Muscle layer of duodenum (tissue), 2 donors: ENCODE data around the gene RFX6.

Source experiments
- H3K27ac ChIP-seq: one replicate; pipeline ENCODE4 v1.7.0; 2013; ENCODE audit warnings: mild to moderate bottlenecking, low read length
- H3K27me3 ChIP-seq: one replicate; pipeline ENCODE4 v1.7.0; 2013; ENCODE audit warnings: low read depth, mild to moderate bottlenecking, control low read depth, low read length
- H3K36me3 ChIP-seq, 2 donors: one replicate each; pipeline ENCODE4 v1.7.0; 2013; ENCODE audit warnings: low read length in 2 of 2, control low read depth in 1 of 2, mild to moderate bottlenecking in 1 of 2; ENCODE audit not compliant: insufficient read depth in 2 of 2, control insufficient read depth in 1 of 2
- H3K4me1 ChIP-seq, 2 donors: one replicate each; pipeline ENCODE4 v1.7.0; 2013; ENCODE audit warnings: low read length in 2 of 2, mild to moderate bottlenecking in 2 of 2, control low read depth in 1 of 2, moderate library complexity in 1 of 2; ENCODE audit not compliant: insufficient read depth in 2 of 2, control insufficient read depth in 1 of 2
- H3K4me3 ChIP-seq, 2 donors: one replicate each; pipeline ENCODE4 v1.7.0; 2013; ENCODE audit warnings: low read length in 2 of 2, low read depth in 1 of 2, mild to moderate bottlenecking in 1 of 2
- H3K9me3 ChIP-seq, 2 donors: one replicate each; pipeline ENCODE4 v1.7.0; 2013; ENCODE audit warnings: low read length in 2 of 2, control low read depth in 1 of 2, mild to moderate bottlenecking in 1 of 2; ENCODE audit not compliant: control insufficient read depth in 1 of 2
- donor health status: healthy.

Gene RFX6

DNA sequence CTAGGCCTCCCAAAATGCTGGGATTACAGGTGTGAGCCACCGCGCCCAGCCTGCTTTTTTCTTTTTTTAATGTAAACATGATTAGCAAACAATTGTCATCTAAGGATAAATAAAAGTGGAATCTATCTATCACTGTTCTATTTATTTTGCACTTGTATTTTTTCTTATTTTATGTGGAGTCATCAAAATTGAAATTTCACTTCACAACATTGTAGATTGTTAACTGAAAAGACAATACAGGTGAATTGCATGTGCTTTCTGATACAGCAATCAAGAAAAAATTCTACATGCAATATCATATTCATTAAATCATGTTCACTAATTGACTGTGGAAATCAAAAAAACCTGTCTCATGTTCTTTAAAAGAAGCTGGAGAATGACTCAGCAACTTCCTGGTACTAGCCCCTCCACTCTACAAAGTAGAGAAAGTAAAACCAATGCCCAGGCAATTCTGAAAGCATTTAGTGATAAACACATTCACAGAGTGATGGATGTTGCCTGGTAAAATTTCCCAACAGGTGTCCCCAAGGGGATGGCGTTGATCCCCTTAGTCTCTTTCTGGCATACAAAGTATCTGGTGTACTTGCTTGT, 10.7 kb upstream of the RFX6 start:
- Histone ChIP-seq H3K27ac (no peak overlapping the region), H3K4me1 (no peaks in the 10 kb centered on the region), H3K36me3 (no peaks in the 10 kb centered on the region), H3K4me3 (no peak overlapping the region), H3K9me3 (no peaks in the 10 kb centered on the region), H3K27me3 (no peaks in the 10 kb centered on the region)

DNA sequence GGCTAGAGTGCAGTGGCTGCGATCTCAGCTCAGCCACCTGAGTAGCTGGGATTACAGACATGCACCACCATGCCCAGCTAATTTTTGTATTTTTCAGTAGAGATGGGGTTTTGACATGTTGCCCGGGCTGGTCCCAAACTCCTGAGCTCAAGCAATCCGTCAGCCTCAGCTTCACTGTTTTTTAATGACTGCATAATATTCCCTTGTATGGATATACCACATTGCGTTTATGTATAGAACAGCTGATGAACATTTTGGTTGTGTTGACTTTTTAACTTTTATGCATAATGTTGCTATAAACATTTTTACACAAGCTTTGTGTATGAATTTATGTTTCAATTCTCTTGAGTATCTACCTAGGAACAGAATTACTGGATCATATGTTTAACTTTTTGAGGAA, 4.3 kb upstream of the RFX6 start:
- no peak overlapping the region for H3K27ac ChIP-seq
- no peaks in the 10 kb centered on the region for H3K36me3 ChIP-seq
- H3K4me3 ChIP-seq, result no peak overlapping the region
- H3K9me3 ChIP-seq, result peaks cover 0 to 6% of the 10 kb centered on the region in 2 donors
- peaks cover 24% of the 10 kb centered on the region for H3K27me3 ChIP-seq
- H3K4me1 ChIP-seq, result peaks cover 0 to 15% of the 10 kb centered on the region in 2 donors

DNA sequence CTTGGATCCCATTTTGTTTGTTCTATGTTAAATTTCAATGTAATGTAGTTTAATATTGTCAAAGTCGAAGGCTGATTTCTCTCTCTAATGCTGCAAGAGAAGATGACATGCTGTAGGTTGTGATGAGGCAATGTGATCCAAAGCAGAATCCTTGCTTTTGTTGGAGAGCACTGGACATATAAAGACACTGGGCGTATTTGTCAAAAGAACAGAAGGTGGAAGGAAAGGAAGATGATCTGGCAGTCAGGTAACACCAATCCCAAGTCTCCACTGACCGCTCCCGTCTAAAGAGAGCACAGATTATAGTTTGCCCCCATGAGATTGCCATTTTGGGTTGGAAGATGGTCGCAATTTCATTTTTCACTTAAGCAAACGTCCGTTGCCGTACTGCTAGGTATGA, 935 bp upstream of the RFX6 start:
- Histone ChIP-seq H3K27ac (no peak overlapping the region), H3K36me3 (no peaks in the 10 kb centered on the region), H3K27me3 (peaks cover 28% of the 10 kb centered on the region)

DNA sequence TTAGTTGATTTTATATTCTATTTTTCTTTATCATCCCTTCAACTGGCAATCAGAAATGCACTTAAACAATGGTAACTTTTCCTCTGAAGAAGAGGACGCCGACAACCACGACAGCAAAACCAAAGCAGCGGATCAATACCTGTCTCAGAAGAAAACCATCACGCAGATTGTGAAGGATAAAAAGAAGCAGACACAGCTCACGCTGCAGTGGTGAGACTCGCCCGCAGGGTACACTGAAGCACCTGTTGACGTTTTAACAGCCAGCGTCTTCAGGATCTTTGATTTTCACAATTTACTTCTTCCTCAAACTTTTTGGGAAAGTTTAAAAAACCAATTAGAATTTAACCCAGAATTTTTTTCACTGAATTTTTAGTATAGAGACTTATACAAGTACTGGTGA, 701 bp downstream of the RFX6 start:
- peaks cover 0 to 15% of the 10 kb centered on the region in 2 donors for H3K4me1 ChIP-seq
- H3K4me3 ChIP-seq, result no peak overlapping the region
- H3K27me3 ChIP-seq, result peaks cover 28% of the 10 kb centered on the region
- H3K27ac ChIP-seq, result no peak overlapping the region
- peaks cover 0 to 1% of the 10 kb centered on the region in 2 donors for H3K9me3 ChIP-seq
- no peaks in the 10 kb centered on the region for H3K36me3 ChIP-seq

More for the DNA sequence above, 935 bp upstream of the RFX6 start:
- Histone ChIP-seq H3K4me3 (peak overlapping the region; percentile 11 to 50), H3K4me1 (peaks cover 0 to 15% of the 10 kb centered on the region in 2 donors), H3K9me3 (peaks cover 0 to 6% of the 10 kb centered on the region in 2 donors)

DNA sequence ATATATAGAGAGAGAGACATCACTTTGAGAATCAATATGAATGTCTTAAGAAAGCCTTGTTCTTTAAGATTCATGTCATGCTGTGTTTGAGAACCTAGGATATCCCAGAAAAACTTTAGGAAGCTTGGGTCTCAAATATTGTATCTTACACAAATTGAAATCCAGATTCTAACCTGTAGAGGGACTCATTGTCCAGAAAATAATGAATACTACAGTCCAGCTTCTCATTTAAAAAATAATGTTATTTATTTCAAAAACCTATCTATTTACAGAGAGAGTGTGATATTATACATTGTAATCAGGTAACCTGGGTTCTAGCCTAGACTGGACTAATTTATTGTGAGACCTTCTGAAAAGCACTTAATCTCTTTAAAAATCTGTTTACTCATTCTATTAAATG, 4.2 kb downstream of the RFX6 start:
- H3K27ac ChIP-seq, result no peak overlapping the region
- peaks cover 0 to 14% of the 10 kb centered on the region in 2 donors for H3K4me1 ChIP-seq
- peaks cover 16% of the 10 kb centered on the region for H3K27me3 ChIP-seq
- no peaks in the 10 kb centered on the region for H3K36me3 ChIP-seq
- H3K9me3 ChIP-seq, result no peaks in the 10 kb centered on the region
- no peak overlapping the region for H3K4me3 ChIP-seq

DNA sequence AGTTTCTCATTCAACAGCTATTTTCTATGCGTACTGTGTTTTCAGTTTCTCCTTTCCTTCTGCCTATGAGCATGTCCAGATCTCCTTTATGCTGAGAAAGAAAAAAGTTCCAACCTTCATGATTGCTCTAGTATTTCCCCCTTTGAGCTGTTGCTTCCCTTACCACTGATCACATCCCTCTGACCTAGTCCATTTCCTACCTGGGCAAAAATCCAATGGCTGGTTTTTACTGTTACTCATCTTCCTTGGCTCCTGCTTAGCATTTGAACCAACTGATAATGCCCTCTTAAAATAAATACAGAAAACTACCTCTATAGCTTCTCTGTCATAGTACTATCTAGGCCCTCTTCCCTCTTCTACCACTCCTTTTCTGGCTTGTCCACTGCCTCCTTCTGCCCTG, 6.0 kb downstream of the RFX6 start:
- Histone ChIP-seq H3K27me3 (peaks cover 2% of the 10 kb centered on the region), H3K36me3 (no peaks in the 10 kb centered on the region), H3K27ac (no peak overlapping the region), H3K9me3 (no peaks in the 10 kb centered on the region), H3K4me1 (no peaks in the 10 kb centered on the region), H3K4me3 (no peak overlapping the region)

DNA sequence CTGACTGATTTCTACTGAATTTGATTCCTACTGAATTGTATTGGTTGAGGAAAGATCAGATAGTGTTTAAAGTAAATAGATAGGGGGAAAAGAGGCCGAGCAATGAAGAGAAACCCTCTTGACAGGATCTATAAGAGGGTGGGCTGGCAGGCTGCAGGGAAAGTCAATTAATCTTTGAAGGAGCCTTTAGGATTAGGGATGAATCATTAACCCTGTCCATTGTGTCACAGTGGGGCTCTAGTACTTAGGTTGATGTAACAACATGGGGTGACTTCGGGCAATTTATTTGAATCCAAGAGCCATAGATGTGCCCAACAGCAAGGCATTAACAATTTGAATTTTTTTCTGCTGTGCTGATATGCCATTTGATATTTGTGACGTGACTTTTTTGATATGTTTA, 7.5 kb downstream of the RFX6 start:
- Histone ChIP-seq H3K4me1 (no peaks in the 10 kb centered on the region), H3K36me3 (no peaks in the 10 kb centered on the region), H3K27ac (no peak overlapping the region), H3K4me3 (no peak overlapping the region), H3K27me3 (no peaks in the 10 kb centered on the region), H3K9me3 (no peaks in the 10 kb centered on the region)

DNA sequence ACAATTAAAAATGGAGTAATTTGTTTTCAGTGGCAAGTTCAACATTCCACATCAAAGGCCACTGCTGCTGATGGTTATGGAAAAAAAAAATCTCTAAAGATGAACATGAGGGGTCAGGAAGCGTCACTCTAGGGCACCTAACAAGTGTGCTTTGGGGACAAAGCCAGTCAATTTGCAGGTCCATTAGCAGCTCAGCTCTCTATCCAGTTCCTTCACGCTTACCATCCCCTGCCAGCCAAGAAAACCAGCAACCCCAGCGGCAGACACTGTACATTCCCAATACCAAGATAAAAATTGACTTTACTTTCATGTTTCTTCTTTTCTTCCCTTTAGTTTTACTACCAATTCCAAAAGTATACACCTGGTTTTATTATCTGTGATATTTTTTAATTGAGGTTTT, 10.1 kb downstream of the RFX6 start:
- H3K27me3 ChIP-seq, result no peaks in the 10 kb centered on the region
- no peak overlapping the region for H3K27ac ChIP-seq
- no peaks in the 10 kb centered on the region for H3K4me1 ChIP-seq
- no peaks in the 10 kb centered on the region for H3K9me3 ChIP-seq
- no peak overlapping the region for H3K4me3 ChIP-seq
- no peaks in the 10 kb centered on the region for H3K36me3 ChIP-seq

DNA sequence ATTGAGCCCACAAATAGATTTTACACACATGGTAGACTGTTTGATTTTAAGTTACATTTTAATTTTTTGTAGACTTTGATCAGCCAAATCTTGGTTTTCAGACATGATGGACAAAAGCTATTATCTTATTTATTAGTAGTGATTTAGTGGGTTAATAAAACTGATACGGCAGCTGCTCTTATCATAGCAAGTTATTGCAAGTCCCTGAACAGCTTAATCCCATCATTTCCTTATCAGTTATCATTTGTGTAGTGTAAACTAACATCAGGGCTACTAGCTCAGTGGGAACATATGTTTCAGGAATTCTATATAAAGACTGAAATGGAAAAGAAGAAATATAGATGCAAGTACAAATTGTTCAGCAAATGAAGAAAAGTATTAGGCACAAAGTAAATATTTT, 10.9 kb downstream of the RFX6 start:
- no peaks in the 10 kb centered on the region for H3K36me3 ChIP-seq
- H3K4me1 ChIP-seq, result no peaks in the 10 kb centered on the region
- no peak overlapping the region for H3K27ac ChIP-seq
- H3K4me3 ChIP-seq, result no peak overlapping the region
- no peaks in the 10 kb centered on the region for H3K9me3 ChIP-seq
- H3K27me3 ChIP-seq, result no peaks in the 10 kb centered on the region

DNA sequence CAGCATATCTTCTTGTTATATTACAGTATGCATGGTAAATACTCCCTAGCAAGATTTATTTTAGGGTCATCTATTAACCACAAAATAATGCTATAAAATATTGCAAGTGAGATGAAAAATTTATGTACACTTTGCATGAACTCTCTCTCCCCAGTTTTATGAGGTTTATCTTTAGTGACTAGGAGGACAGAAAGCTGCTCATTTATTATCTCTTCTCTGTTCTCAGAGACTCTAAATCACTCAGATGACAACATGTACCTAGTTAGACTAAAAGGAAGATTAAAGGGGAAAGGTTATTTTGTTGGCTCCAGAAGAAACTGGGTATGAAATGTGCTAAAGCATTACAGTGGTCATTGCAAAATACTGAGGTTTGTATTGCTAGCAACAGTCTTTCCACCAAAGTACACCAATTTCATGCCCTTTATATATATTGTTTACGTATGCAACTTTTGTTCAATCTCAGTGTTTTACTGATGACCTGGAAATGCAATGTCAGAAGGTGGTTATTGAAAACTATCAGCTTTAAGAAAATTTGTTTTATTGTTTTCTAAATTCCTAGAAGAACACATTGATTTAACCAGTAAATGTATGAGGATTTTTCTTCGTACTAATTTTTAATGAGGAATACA, 11.8 kb downstream of the RFX6 start:
- Histone ChIP-seq H3K36me3 (no peaks in the 10 kb centered on the region), H3K27me3 (no peaks in the 10 kb centered on the region), H3K9me3 (no peaks in the 10 kb centered on the region), H3K4me1 (no peaks in the 10 kb centered on the region), H3K27ac (no peak overlapping the region), H3K4me3 (no peak overlapping the region)

DNA sequence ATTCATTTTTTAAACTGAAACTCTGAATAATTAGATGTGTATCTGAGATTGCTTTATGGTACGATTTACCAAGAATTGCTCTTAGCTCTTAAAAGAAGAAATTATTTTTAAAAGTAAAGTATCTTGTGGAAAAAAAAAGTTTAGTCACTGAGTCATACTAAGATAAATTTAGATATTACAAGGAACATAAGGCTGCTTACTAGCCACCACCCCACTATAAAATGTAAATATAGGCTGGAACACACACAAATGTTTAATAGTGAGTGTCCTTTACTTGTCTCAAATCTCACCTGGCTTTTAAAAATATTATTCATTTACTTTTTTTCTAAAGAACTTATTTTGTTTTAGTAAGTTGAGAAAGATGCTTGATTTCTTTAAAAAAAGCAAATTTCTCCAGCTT, 17.6 kb downstream of the RFX6 start:
- Histone ChIP-seq H3K4me3 (no peak overlapping the region), H3K27me3 (no peaks in the 10 kb centered on the region), H3K27ac (no peak overlapping the region), H3K9me3 (no peaks in the 10 kb centered on the region), H3K4me1 (no peaks in the 10 kb centered on the region), H3K36me3 (no peaks in the 10 kb centered on the region)

DNA sequence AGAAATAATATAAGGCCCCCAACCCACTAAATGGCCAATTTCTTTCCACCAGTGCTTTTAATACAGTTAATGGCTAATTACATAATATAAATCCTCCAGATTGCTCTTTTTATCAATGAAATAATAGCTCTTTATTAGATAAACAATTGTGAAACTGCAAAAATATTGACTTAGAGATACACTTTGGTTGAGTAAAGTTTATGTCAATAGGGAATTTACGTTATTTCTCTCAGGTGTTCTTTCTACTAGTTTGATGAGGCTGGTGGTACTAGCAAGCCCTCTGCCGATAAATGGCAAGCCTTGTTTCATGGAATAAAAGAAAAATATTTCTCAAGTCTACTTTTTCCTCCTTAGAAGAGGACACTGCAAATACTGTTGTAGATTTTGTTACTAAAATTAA, 18.9 kb downstream of the RFX6 start:
- no peaks in the 10 kb centered on the region for H3K27me3 ChIP-seq
- no peak overlapping the region for H3K27ac ChIP-seq
- no peak overlapping the region for H3K4me3 ChIP-seq
- no peaks in the 10 kb centered on the region for H3K4me1 ChIP-seq
- H3K36me3 ChIP-seq, result no peaks in the 10 kb centered on the region
- H3K9me3 ChIP-seq, result no peaks in the 10 kb centered on the region
